Kidney (tissue), 14 donors: ENCODE results near the gene TRIO. TPM values are rescaled to one million over a fixed set of nuclear protein-coding genes. Genes with fewer than 3 reads are reported as not detected.

Experiments used
- DNase-seq, 5 donors: peaks; one replicate each; pipeline ENCODE4 v3.0.0-alpha.2; 2013 to 2020
- FAIRE-seq: peaks from 2 replicates; lab custom pipeline; 2012; peaks lifted over from hg19 to GRCh38; lab: Jason Lieb, UNC
- H3K27ac ChIP-seq, 2 donors: one replicate each; pipeline ENCODE4 v1.7.0; 2013; ENCODE audit warnings: low read depth in 2 of 2, low read length in 2 of 2, inconsistent platforms in 1 of 2
- H3K27me3 ChIP-seq: one replicate; pipeline ENCODE4 v1.7.1; 2013; ENCODE audit warnings: low read length, inconsistent platforms; ENCODE audit not compliant: control insufficient read depth, insufficient read depth
- H3K36me3 ChIP-seq, 3 donors: one replicate each; pipeline versions ENCODE4 v1.7.0 to v1.7.1; 2013; ENCODE audit warnings: low read length in 3 of 3, control low read depth in 1 of 3, inconsistent platforms in 1 of 3; ENCODE audit not compliant: insufficient read depth in 3 of 3, control insufficient read depth in 2 of 3
- H3K4me1 ChIP-seq, 3 donors: one replicate each; pipeline versions ENCODE4 v1.7.0 to v1.7.1; 2013; ENCODE audit warnings: low read length in 3 of 3, inconsistent platforms in 1 of 3, low read depth in 1 of 3; ENCODE audit not compliant: control insufficient read depth in 2 of 3, insufficient read depth in 2 of 3
- H3K4me3 ChIP-seq, 3 donors: one replicate each; pipeline versions ENCODE4 v1.7.0 to v1.8.1; 2013; ENCODE audit warnings: low read length in 3 of 3, control low read depth in 1 of 3, inconsistent platforms in 1 of 3
- H3K9ac ChIP-seq, 3 donors: one replicate each; pipeline versions ENCODE4 v1.7.0 to v1.7.1; 2013; ENCODE audit warnings: low read length in 3 of 3, control low read depth in 1 of 3, inconsistent platforms in 1 of 3
- H3K9me3 ChIP-seq, 3 donors: one replicate each; pipeline versions ENCODE4 v1.7.0 to v1.7.1; 2013; ENCODE audit warnings: low read length in 3 of 3, control low read depth in 1 of 3, inconsistent platforms in 1 of 3; ENCODE audit not compliant: control insufficient read depth in 2 of 3, insufficient read depth in 1 of 3
- CTCF ChIP-seq: IDR thresholded peaks from 3 replicates; pipeline ENCODE4 v1.5.1; 2012; ENCODE audit warnings: mild to moderate bottlenecking, moderate library complexity, borderline replicate concordance; ENCODE audit not compliant: insufficient read depth; ENCODE audit errors: extremely low read depth
- intact Hi-C: fragments of 100-400 bp; cut with DNase I; formaldehyde crosslinking; loops from one replicate; pipeline ENCODE4 v1.11.1; 2022
- polyA plus RNA-seq: library from polyadenylated mRNA; stranded (reverse); fragments of 350-450 nt; fragmentation: Illumina TruSeq; extraction: RNeasy Lipid Tissue Mini Kit (QIAGEN cat#74804); gene quantifications from one replicate; pipeline ENCODE4 v1.2.3, GENCODE V29; 2014; ENCODE audit warnings: low read depth, low replicate concordance; ENCODE audit not compliant: insufficient read depth
- total RNA-seq: library from RNA; stranded (reverse); fragmentation: NEBNext Ultra II Directional; extraction: Animal tissue kit (Norgen Biotek cat#: 25700); gene quantifications from one replicate; pipeline ENCODE4 v1.2.1, GENCODE V29; 2021
- donor health status: control.
- donor health status: control.
- donor health status: control.
- donor health status: control.
- donor health status: control.
- donor health status: DM: yes; HTN: yes; CAD: no.
- donor health status: Normal renal cell carcinoma (clear cell type).

The TRIO gene
- total and polyA plus RNA-seq, 2 donors from 2014 or later: 9.5 to 149 TPM

GRCh38 chr5:14516901-14517300, 373.8 kb downstream of the TRIO start:
- Histone ChIP-seq H3K4me1 (no peaks in the 10 kb centered on the region), H3K4me3 (no peak overlapping the region), H3K36me3 (no peaks in the 10 kb centered on the region), H3K27me3 (no peaks in the 10 kb centered on the region), H3K27ac (no peak overlapping the region), H3K9me3 (no peaks in the 10 kb centered on the region), H3K9ac (no peak overlapping the region)
- intact Hi-C loops: no loop called here
- FAIRE-seq (no peak), DNase-seq (no peak)
- TF ChIP-seq CTCF: no peak

- no peak for TF ChIP-seq CTCF
- Histone ChIP-seq H3K9me3 (no peaks in the 10 kb centered on the region), H3K27me3 (no peaks in the 10 kb centered on the region), H3K27ac (no peak overlapping the region), H3K36me3 (no peaks in the 10 kb centered on the region), H3K9ac (no peak overlapping the region), H3K4me3 (no peak overlapping the region), H3K4me1 (no peaks in the 10 kb centered on the region)
- FAIRE-seq (no peak), DNase-seq (no peak)
- intact Hi-C loops: no loop called here
These were observed 375.5 kb downstream of the TRIO start for GRCh38 chr5:14518638-14519037.

GRCh38 chr5:14521748-14522147, 378.6 kb downstream of the TRIO start:
- FAIRE-seq (no peak), DNase-seq (no peak)
- H3K36me3 ChIP-seq: no peaks in the 10 kb centered on the region
- no peak overlapping the region for H3K9ac ChIP-seq
- intact Hi-C loops: no loop called here
- no peaks in the 10 kb centered on the region for H3K4me1 ChIP-seq
- no peaks in the 10 kb centered on the region for H3K27me3 ChIP-seq
- no peak overlapping the region for H3K4me3 ChIP-seq
- TF ChIP-seq CTCF: no peak
- H3K27ac ChIP-seq: no peak overlapping the region
- no peaks in the 10 kb centered on the region for H3K9me3 ChIP-seq

- FAIRE-seq: no peak
- Histone ChIP-seq H3K36me3 (no peaks in the 10 kb centered on the region), H3K9me3 (no peaks in the 10 kb centered on the region), H3K4me3 (no peak overlapping the region), H3K9ac (no peak overlapping the region), H3K27me3 (no peaks in the 10 kb centered on the region), H3K4me1 (no peaks in the 10 kb centered on the region), H3K27ac (no peak overlapping the region)
- no peak for DNase-seq
- intact Hi-C loops: no loop called here
- TF ChIP-seq CTCF: no peak
These were observed 379.6 kb downstream of the TRIO start for GRCh38 chr5:14522721-14523120.
